T1000 (cell line): ENCODE data around the gene GULP1.

ENCODE experiments used
- DNase-seq: peaks from one replicate; lab custom pipeline; 2025; ENCODE audit warnings: mixed read lengths; lab: John Stamatoyannopoulos, UW

GULP1 gene

DNA sequence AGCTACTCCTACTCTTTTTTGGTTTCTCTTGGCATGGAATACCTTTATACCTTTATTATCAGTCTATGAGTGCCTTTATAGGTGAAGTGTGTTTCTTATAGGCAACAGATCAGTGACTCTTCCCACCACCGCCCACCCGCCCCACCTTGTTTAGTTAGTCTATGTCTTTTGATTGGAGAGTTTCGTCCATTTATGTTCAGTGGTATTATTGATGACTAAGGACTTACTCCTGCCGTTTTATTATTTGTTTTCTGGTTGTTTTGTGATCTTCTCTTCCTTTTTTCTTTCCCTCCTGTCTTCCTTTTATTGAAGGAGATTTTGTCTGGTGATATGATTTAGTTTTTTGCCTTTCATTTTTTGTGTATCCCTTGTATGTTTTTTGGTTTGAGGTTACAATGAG is 179.5 kb downstream of the GULP1 start:
- no peak for DNase-seq

- DNase-seq, result no peak
Observed at GRCh38 chr2:188473306-188473705, 181.6 kb downstream of the GULP1 start.

DNA sequence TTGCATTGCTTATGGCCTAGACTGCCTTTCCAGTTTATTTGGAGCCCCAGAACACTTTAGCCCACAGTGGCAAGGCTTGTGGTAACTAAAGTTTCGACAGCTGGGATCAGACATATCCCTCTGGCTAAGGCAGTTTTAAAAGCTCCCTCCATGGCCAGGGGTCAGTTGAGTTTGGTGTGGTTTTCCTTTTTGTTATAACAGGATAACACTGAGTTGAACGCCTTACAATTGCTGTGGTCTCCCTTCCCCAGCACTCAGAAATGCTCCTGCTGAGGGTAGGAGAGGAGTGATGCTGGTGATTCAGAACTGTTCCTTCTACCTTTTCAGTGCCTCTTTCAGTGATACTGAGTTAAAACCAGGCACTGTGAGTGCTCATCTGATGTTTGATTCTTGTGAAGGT is 182.6 kb downstream of the GULP1 start:
- DNase-seq, result no peak

- DNase-seq, result no peak
Observed at GRCh38 chr2:188475945-188476344, 184.3 kb downstream of the GULP1 start.

- DNase-seq, result no peak
Observed at GRCh38 chr2:188477564-188478103, 186.0 kb downstream of the GULP1 start.

DNA sequence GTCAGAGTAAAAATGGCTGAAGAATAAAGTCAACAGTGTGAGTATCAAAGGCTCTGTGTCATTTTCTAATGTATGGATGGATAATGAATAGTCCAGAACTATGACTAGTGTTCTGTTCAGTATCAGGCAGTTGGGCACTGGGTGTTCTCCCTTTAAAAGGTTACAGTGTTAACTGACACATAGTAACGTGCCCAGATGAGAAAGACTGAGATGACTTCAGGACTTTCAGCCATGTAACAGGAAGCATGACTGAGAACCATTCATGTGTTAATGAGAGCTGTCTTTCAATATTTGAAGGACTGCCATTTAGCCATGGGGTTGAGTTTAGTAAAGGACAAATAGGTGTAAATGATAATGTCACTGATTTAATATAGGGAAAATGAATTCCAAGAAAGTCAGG is 187.1 kb downstream of the GULP1 start:
- DNase-seq, result no peak

- no peak for DNase-seq
Observed at GRCh38 chr2:188481474-188481873, 189.8 kb downstream of the GULP1 start.

DNA sequence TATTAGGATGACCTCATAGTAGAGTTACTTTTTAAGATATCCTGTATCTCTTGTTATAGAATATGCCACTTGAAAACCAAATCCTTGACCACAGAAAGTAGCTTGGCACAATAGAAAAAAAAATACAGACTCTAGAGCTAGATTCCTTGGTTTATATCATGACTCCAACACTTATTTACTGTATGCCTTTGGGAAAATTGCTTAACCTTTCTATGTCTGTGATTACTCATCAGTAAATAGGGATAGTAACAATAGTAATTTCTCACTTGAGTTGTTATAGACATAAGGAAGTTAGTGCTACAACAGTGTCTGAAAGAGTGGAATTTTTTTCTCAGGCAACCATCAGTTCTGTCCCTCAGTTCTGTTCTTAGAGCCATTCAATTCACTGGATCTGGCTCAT is 193.8 kb downstream of the GULP1 start:
- no peak for DNase-seq

DNA sequence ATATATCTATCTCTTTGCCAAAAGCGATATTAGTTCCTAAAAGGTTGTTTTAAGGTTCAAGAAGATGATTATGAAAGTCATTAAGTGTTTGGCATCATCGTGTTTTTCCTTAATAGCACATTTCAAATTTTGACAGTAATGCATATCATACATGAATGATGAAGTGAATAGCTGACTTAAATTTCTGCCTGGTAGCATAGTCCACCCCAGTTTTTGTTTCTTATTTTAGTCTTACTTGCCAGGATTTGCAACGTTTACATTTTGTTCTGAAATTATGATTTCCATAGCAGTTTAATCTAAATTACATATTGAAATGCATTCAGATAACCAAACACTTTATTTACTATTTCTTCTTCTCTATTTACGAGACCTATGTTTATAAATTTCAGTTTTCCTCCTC is 201.1 kb downstream of the GULP1 start:
- no peak for DNase-seq

DNA sequence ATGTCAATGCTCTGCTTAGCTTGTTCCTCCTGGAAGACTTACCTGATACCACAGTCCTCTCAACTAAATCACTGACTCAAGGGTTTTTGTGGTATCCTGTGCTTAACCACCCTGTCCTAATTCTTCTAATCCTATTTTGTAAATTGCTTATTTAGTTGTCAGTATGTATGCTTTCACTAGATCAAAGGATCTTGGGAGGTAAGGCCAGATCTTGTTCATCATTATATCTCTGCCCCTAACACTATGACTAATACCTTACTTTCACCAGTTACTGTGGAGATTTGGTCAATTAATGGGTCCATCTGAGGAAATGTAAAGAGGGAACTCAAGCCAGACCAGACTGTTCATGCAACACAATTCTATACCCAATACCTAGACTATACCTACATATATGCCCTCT is 203.2 kb downstream of the GULP1 start:
- DNase-seq, result no peak

- DNase-seq, result no peak
Observed at GRCh38 chr2:188495969-188496431, 204.3 kb downstream of the GULP1 start.

DNA sequence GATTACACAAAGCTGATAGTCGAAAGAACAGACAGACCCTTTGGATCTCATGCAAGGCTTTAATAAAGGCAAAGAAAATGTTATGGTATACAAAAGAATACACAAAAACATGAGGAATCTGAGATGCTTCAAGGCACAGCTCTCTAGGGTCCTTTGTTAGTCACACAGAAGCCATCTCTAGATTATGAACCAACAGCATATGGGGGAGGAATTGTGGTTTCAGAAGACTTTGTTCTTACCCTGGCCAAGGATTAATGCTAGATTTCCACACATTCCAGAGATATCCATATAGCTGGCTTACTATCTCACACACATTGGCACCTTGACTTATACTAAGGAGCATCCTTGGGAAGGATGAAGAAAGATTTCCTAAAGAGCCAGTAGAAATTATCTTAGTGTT is 206.1 kb downstream of the GULP1 start:
- no peak for DNase-seq

DNA sequence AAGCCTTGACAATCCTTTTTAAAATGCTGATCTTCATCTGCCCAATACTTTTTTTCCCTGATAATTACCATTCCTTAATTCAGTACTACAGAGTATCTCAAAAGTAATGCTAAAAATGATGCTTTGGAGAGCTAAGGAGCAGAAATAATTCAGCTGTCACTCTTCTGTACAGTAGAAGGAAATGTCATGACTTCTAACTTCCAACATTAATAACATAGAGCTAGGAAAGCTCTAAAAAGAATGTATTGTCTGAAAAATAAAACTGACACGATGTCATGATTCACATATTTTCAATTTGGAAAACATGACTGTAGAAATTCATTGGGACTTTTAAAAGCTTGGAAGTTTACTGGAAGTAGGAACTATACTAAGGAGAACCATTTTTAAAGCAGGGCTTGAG is 212.3 kb downstream of the GULP1 start:
- DNase-seq, result no peak

DNA sequence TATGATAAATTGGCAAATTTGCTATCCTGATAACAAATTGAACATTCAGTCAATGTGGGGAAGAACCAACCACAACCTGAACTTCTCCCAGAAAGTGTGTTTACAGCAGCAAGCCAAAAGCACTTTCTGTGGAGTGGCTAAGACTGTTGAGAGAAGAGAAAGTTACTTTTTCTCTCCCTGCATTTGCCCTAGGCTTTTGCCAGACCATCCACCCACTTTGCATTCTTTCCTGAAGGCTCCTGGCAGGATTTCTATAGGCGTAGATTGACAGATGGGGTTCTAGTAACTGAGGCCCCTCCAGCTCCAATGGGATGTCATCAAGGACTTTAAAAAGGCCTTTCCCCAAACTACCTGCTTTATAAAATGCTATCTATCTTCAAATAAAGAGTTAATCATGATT is 215.2 kb downstream of the GULP1 start:
- no peak for DNase-seq

- no peak for DNase-seq
Observed at GRCh38 chr2:188511346-188511745, 219.7 kb downstream of the GULP1 start.

DNA sequence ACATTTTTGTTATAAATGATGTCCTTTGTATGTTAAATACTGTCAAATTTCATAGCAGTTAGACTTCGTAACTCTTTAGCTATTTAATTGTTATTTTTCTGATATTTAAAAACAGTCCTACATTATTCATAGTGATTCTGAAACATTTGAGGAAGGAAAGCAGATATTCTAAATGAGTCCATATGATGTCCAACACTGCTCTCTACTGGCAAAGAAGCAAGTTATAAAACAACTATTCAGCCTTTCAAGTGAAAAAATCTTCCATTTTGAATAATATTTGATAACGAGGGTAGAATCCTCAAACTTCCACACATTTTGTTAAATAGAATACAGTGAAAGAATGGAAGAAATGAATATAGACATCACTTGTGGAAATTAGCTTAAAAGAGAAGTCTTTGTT is 220.8 kb downstream of the GULP1 start:
- DNase-seq, result no peak

DNA sequence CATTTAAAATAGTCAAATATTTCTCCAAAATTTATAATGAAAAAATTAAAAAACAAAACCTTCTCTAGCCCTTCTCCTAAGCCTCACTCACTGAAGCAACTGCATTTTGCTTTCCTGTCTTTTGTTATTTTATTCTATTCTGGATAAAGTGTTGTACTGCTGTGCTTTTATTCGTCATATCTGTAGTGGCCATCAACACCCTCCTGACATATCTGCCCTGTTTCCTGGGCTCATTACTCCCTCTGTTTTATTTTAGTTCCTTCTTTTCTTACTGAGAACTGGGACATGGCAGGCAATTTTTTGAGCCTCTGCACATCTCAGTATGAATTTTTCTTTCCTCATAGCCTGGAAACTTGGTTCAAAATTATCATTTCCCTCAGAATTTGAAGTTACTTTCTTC is 224.2 kb downstream of the GULP1 start:
- DNase-seq, result no peak

- no peak for DNase-seq
Observed at GRCh38 chr2:188517549-188518215, 226.0 kb downstream of the GULP1 start.

- no peak for DNase-seq
Observed at GRCh38 chr2:188518381-188518780, 226.7 kb downstream of the GULP1 start.

DNA sequence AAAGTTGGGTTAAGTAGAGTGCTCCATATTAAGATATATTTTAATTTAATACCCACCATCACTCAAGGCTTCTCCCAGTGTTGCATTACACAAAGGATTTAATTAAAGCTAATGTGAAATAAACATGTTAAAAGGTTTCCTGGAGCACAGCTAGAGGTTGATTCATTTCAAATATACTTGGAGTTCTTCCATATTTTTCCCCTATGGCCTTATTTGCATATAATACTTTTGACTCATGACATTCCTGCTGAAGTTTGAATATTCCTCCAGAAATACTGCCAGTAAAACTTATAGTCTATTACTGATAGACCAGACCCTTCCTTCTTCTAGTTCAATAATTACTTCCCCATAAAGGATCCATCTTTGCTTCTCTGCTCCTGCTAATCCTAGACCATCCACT is 227.5 kb downstream of the GULP1 start:
- no peak for DNase-seq

DNA sequence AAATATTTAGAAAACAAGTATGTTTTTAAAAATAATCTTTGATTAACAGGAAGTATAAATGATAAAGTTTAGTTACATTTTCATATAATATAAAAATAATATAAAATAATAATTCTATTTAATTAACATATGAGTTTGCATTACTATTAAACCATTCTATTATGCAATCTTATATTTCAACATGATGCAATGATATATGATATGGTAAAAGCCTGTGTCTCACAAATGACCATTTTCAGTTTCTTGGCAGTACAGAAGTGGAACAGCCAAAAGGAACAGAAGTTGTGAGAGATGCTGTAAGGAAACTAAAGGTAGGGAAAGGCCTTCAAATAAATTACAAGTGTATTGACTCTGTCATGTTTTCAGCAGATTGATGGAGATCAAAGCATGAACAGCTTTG is 230.8 kb downstream of the GULP1 start:
- no peak for DNase-seq

DNA sequence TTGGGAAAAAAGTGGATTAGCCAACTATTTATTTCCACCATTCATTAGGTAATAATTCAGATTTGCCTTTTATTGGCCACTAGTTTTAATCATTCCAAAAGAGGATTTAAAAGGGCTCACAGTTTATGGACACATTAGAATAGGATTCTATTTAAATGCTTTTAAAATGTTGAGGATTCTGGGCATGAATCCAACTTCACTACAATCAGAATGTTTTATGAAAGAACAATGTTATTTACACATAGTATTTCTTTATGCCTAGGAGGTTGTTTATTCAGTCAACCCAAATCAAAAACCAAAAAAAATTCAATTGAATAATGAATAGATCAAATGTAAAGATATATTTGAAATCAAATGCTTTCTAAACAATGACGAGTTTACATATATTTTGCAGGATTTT is 232.2 kb downstream of the GULP1 start:
- DNase-seq, result no peak

- DNase-seq, result no peak
Observed at GRCh38 chr2:188524519-188525113, 232.9 kb downstream of the GULP1 start.

- no peak for DNase-seq
Observed at GRCh38 chr2:188526701-188527100, 235.0 kb downstream of the GULP1 start.
